H9 (cell line): ENCODE data around the gene RBFOX1. TPM values are rescaled to one million over a fixed set of nuclear protein-coding genes. Genes with fewer than 3 reads are reported as not detected.

Source experiments
- DNase-seq: peaks from one replicate; pipeline ENCODE4 v3.0.0-alpha.2; 2017
- H2AFZ ChIP-seq: one replicate; pipeline ENCODE4 v1.6.1; 2013; ENCODE audit warnings: mild to moderate bottlenecking, low read length, control low read depth, moderate library complexity
- H2AK5ac ChIP-seq: 2 replicates; pipeline ENCODE4 v1.6.1; 2013; ENCODE audit warnings: low read length, control low read depth, mixed read lengths; ENCODE audit not compliant: insufficient read length
- H2BK120ac ChIP-seq: one replicate; pipeline ENCODE4 v1.6.1; 2013; ENCODE audit warnings: low read depth, mild to moderate bottlenecking, low read length, control low read depth, inconsistent platforms; ENCODE audit not compliant: poor library complexity, severe bottlenecking
- H2BK12ac ChIP-seq: 2 replicates; pipeline ENCODE4 v1.6.1; 2013; ENCODE audit warnings: low read length, control low read depth, mixed read lengths, low read depth; ENCODE audit not compliant: insufficient read length
- H2BK15ac ChIP-seq: 2 replicates; pipeline ENCODE4 v1.6.1; 2013; ENCODE audit warnings: low read depth, low read length, control low read depth
- H2BK20ac ChIP-seq: one replicate; pipeline ENCODE4 v1.6.1; 2013; ENCODE audit warnings: low read depth, mild to moderate bottlenecking, low read length, control low read depth, inconsistent platforms; ENCODE audit not compliant: poor library complexity, severe bottlenecking
- H2BK5ac ChIP-seq: 2 replicates; pipeline ENCODE4 v1.6.1; 2013; ENCODE audit warnings: low read length, control low read depth, mixed read lengths; ENCODE audit not compliant: insufficient read length
- H3K14ac ChIP-seq: 2 replicates; pipeline ENCODE4 v1.6.1; 2013; ENCODE audit warnings: low read length, control low read depth; ENCODE audit not compliant: insufficient read depth
- H3K18ac ChIP-seq: 2 replicates; pipeline ENCODE4 v1.6.1; 2013; ENCODE audit warnings: low read depth, mild to moderate bottlenecking, mixed read lengths, low read length, control low read depth; ENCODE audit not compliant: insufficient read length
- H3K23ac ChIP-seq: 2 replicates; pipeline ENCODE4 v1.6.1; 2013; ENCODE audit warnings: low read length, control low read depth, mixed read lengths, low read depth; ENCODE audit not compliant: insufficient read length
- H3K23me2 ChIP-seq: 2 replicates; pipeline ENCODE4 v1.6.1; 2013; ENCODE audit warnings: low read depth, mild to moderate bottlenecking, mixed read lengths, low read length, control low read depth; ENCODE audit not compliant: insufficient read length, poor library complexity, severe bottlenecking
- H3K27ac ChIP-seq: 2 replicates; pipeline ENCODE4 v1.5.1; 2013; ENCODE audit warnings: low read length, control low read depth, mixed read lengths, low read depth; ENCODE audit not compliant: insufficient read length
- H3K27me3 ChIP-seq: 2 replicates; pipeline ENCODE4 v1.6.1; 2013; ENCODE audit warnings: low read length, control low read depth, inconsistent platforms; ENCODE audit not compliant: insufficient read depth
- H3K4ac ChIP-seq: 2 replicates; pipeline ENCODE4 v1.6.1; 2013; ENCODE audit warnings: low read depth, mild to moderate bottlenecking, control low read depth, inconsistent platforms, low read length, moderate library complexity
- H3K4me1 ChIP-seq: 2 replicates; pipeline ENCODE4 v1.6.1; 2013; ENCODE audit warnings: low read length, control low read depth, inconsistent platforms; ENCODE audit not compliant: insufficient read depth
- H3K4me2 ChIP-seq: 2 replicates; pipeline ENCODE4 v1.6.1; 2013; ENCODE audit warnings: low read length, control low read depth, mixed read lengths; ENCODE audit not compliant: insufficient read length, insufficient read depth
- H3K56ac ChIP-seq: 2 replicates; pipeline ENCODE4 v1.6.1; 2013; ENCODE audit warnings: low read depth, mild to moderate bottlenecking, mixed read lengths, low read length, control low read depth; ENCODE audit not compliant: insufficient read length
- H3K79me1 ChIP-seq: 2 replicates; pipeline ENCODE4 v1.6.1; 2013; ENCODE audit warnings: low read depth, mild to moderate bottlenecking, moderate library complexity, low read length, control low read depth, inconsistent platforms; ENCODE audit not compliant: insufficient read depth, poor library complexity, severe bottlenecking
- H3K79me2 ChIP-seq: 2 replicates; pipeline ENCODE4 v1.6.1; 2013; ENCODE audit warnings: low read length, control low read depth, inconsistent platforms; ENCODE audit not compliant: insufficient read depth
- H3K9ac ChIP-seq: 2 replicates; pipeline ENCODE4 v1.6.1; 2013; ENCODE audit warnings: low read length, control low read depth, mixed read lengths; ENCODE audit not compliant: insufficient read length; ENCODE audit errors: extremely low read depth
- H3K9me3 ChIP-seq: one replicate; pipeline ENCODE4 v1.6.1; 2013; ENCODE audit warnings: low read depth, low read length, inconsistent platforms; ENCODE audit not compliant: control insufficient read depth
- H3T11ph ChIP-seq: one replicate; pipeline ENCODE4 v1.6.1; 2013; ENCODE audit warnings: mild to moderate bottlenecking, low read length, control low read depth, inconsistent platforms
- H4K20me1 ChIP-seq: one replicate; pipeline ENCODE4 v1.6.1; 2013; ENCODE audit not compliant: control insufficient read depth, insufficient read length, insufficient read depth
- H4K5ac ChIP-seq: 2 replicates; pipeline ENCODE4 v1.6.1; 2013; ENCODE audit warnings: low read depth, mild to moderate bottlenecking, mixed read lengths, low read length, control low read depth; ENCODE audit not compliant: insufficient read length
- H4K8ac ChIP-seq: replicated peaks from 2 replicates; pipeline ENCODE4 v1.6.1; 2013; ENCODE audit warnings: low read length, control low read depth, mixed read lengths, low read depth; ENCODE audit not compliant: insufficient read length
- H4K91ac ChIP-seq: 2 replicates; pipeline ENCODE4 v1.6.1; 2013; ENCODE audit warnings: low read depth, mild to moderate bottlenecking, moderate library complexity, mixed read lengths, low read length, control low read depth; ENCODE audit not compliant: insufficient read length
- H3K27ac Mint-ChIP-seq, 3 experiments: 2 replicates in 2 of 3; 3 replicates in 1 of 3; pipeline ENCODE4 v1.8.0; 2020 to 2021; ENCODE audit warnings: mixed read lengths in 3 of 3, mild to moderate bottlenecking in 1 of 3, moderate library complexity in 1 of 3
- H3K27me3 Mint-ChIP-seq: 2 replicates; pipeline ENCODE4 v1.8.0; 2021; ENCODE audit warnings: low read depth, mild to moderate bottlenecking, moderate library complexity, mixed read lengths
- H3K36me3 Mint-ChIP-seq, 3 experiments: 2 replicates in 2 of 3; 3 replicates in 1 of 3; pipeline ENCODE4 v1.8.0; 2020 to 2021; ENCODE audit warnings: low read depth in 3 of 3, mixed read lengths in 3 of 3; ENCODE audit not compliant: insufficient read depth in 1 of 3
- H3K4me1 Mint-ChIP-seq, 2 experiments: 2 replicates each; pipeline ENCODE4 v1.8.0; 2020; ENCODE audit warnings: mixed read lengths in 2 of 2
- H3K4me3 Mint-ChIP-seq, 2 experiments: 2 replicates in 1 of 2; 3 replicates in 1 of 2; pipeline ENCODE4 v1.8.0; 2020 to 2021; ENCODE audit warnings: mild to moderate bottlenecking in 2 of 2, mixed read lengths in 2 of 2, moderate library complexity in 1 of 2
- H3K9me3 Mint-ChIP-seq, 2 experiments: 2 replicates in 1 of 2; 3 replicates in 1 of 2; pipeline ENCODE4 v1.8.0; 2020; ENCODE audit warnings: mild to moderate bottlenecking in 2 of 2, mixed read lengths in 2 of 2, moderate library complexity in 1 of 2
- WGBS: extraction: QIAGEN DNeasy Blood & Tissue Kit; methylation state at CpG from one replicate; pipeline ENCODE4 v1.1.7; 2013; ENCODE audit warnings: missing lambda C conversion rate, low lambda C conversion rate, mixed read lengths; ENCODE audit not compliant: insufficient read length; ENCODE audit errors: extremely low coverage; 5-methylcytosine and 5-hydroxymethylcytosine counted together
- total RNA-seq: library from RNA; stranded (reverse); gene quantifications from 2 replicates; pipeline ENCODE4 v1.2.1, GENCODE V29; 2021
- TF ChIP-seq, protein P1 (sequence below): fragments of 200-600 bp; sonication (generic); conservative IDR thresholded peaks from 3 replicates; pipeline ENCODE4 v1.8.0; 2021; ENCODE audit warnings: antibody characterized with exemption, mild to moderate bottlenecking

RBFOX1 gene
- total RNA-seq, 1 experiment from 2014 or later: 2.0 TPM

GRCh38 chr16:7373776-7374175 lies 41.1 kb downstream of the RBFOX1 start:
- Histone ChIP-seq H3K9ac (no peak overlapping the region), H4K91ac (no peak overlapping the region), H2BK20ac (no peak overlapping the region), H3K23ac (no peak overlapping the region), H2AK5ac (no peak overlapping the region), H3K23me2 (no peaks in the 10 kb centered on the region), H4K8ac (no peak overlapping the region), H2AFZ (no peak overlapping the region), H2BK15ac (no peak overlapping the region), H2BK5ac (no peak overlapping the region), H3K79me1 (no peaks in the 10 kb centered on the region), H4K5ac (no peak overlapping the region), H4K20me1 (no peaks in the 10 kb centered on the region), H3K9me3 (no peaks in the 10 kb centered on the region), H2BK12ac (no peak overlapping the region), H3K27ac (no peak overlapping the region), H3T11ph (no peak overlapping the region), H3K4me2 (no peak overlapping the region), H3K56ac (no peak overlapping the region), H3K27me3 (no peaks in the 10 kb centered on the region), H3K79me2 (no peaks in the 10 kb centered on the region), H3K14ac (no peak overlapping the region), H2BK120ac (no peak overlapping the region), H3K18ac (no peak overlapping the region), H3K4ac (no peak overlapping the region), H3K4me1 (peaks cover 2% of the 10 kb centered on the region)
- Mint-ChIP-seq H3K27me3 (no peaks in the 10 kb centered on the region), H3K4me1 (peaks cover 7 to 15% of the 10 kb centered on the region in 2 experiments), H3K27ac (no peak overlapping the region), H3K36me3 (no peaks in the 10 kb centered on the region), H3K9me3 (no peaks in the 10 kb centered on the region), H3K4me3 (no peak overlapping the region)
- no CpG with 5 or more reads among the region's 5 CpGs for WGBS
- no peak for DNase-seq
- TF ChIP-seq, protein P1, sequence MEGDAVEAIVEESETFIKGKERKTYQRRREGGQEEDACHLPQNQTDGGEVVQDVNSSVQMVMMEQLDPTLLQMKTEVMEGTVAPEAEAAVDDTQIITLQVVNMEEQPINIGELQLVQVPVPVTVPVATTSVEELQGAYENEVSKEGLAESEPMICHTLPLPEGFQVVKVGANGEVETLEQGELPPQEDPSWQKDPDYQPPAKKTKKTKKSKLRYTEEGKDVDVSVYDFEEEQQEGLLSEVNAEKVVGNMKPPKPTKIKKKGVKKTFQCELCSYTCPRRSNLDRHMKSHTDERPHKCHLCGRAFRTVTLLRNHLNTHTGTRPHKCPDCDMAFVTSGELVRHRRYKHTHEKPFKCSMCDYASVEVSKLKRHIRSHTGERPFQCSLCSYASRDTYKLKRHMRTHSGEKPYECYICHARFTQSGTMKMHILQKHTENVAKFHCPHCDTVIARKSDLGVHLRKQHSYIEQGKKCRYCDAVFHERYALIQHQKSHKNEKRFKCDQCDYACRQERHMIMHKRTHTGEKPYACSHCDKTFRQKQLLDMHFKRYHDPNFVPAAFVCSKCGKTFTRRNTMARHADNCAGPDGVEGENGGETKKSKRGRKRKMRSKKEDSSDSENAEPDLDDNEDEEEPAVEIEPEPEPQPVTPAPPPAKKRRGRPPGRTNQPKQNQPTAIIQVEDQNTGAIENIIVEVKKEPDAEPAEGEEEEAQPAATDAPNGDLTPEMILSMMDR: no peak
